Testis (tissue), 3 donors: ENCODE data around the gene CLEC18B. TPM values are rescaled to one million over a fixed set of nuclear protein-coding genes. Genes with fewer than 3 reads are reported as not detected.

Experiments
- polyA plus RNA-seq: library from polyadenylated mRNA; stranded (reverse); fragments of 350-450 nt; fragmentation: Illumina TruSeq; extraction: RNeasy Lipid Tissue Mini Kit (QIAGEN cat#74804); gene quantifications from one replicate; pipeline ENCODE4 v1.2.3, GENCODE V29; 2014; ENCODE audit warnings: low read depth, low replicate concordance; ENCODE audit not compliant: insufficient read depth
- small RNA-seq, 2 donors: library from RNA; depleted of rRNA; stranded (forward); fragments of <200 nt; gene quantifications; one replicate each; pipeline ENCODE3, GENCODE V24; 2016
- total RNA-seq, 2 donors: library from RNA; depleted of rRNA; stranded (reverse); fragments of >200 nt; gene quantifications; one replicate each; pipeline ENCODE4 v1.2.3, GENCODE V29; 2016

Gene CLEC18B
- total and polyA plus RNA-seq, 3 donors from 2014 or later = 13.7 to 42.8 (median 16.4) TPM

Small RNA genes lying within 50 kb of the gene (small RNA-seq; reads per million reads assigned to genes)
- gene AC009053.4 (0 reads per million in 2 donors), gene RF00019 (0 reads per million in 2 donors), gene RNU6-237P (0 reads per million in 2 donors)

Other genes with a start within 250 kb of the CLEC18B start
- gene PSMD7, start 124.7 kb downstream of the CLEC18B start, total RNA-seq = 10 to 100 TPM; 51.6 to 61.4 TPM
- gene PSMD7, start 124.7 kb downstream of the CLEC18B start, polyA plus RNA-seq = 91.4 TPM
- gene NPIPB15, start 45.2 kb downstream of the CLEC18B start, total RNA-seq = 10 to 100 TPM; 18.5 to 56.1 TPM
- 74.1 TPM for gene NPIPB15, start 45.2 kb downstream of the CLEC18B start, polyA plus RNA-seq
- 100 to 1,000 TPM; 206 to 268 TPM for gene GLG1, start 185.6 kb upstream of the CLEC18B start, total RNA-seq
- 151 TPM for gene GLG1, start 185.6 kb upstream of the CLEC18B start, polyA plus RNA-seq
- gene RFWD3, start 245.4 kb upstream of the CLEC18B start, total RNA-seq = 100 to 1,000 TPM in 1 of 2 donors, 10 to 100 TPM in 1; 66.8 to 100 TPM
- gene RFWD3, start 245.4 kb upstream of the CLEC18B start, polyA plus RNA-seq = 57.2 TPM